Upper lobe of left lung (tissue), 6 donors: ENCODE measurements around the gene TRAK2. TPM values are rescaled to one million over a fixed set of nuclear protein-coding genes. Genes with fewer than 3 reads are reported as not detected.

Experiments
- ATAC-seq, 2 donors: fragments of 200-7000 bp; cut with Tn5 transposase; one replicate each; pipeline ENCODE4 v1.9.1; 2022; ENCODE audit warnings: mild to moderate bottlenecking in 2 of 2, moderate library complexity in 2 of 2; ENCODE audit not compliant: low FRiP score in 2 of 2
- DNase-seq, 2 donors: peaks; one replicate each; pipeline ENCODE4 v3.0.0-alpha.2; 2019 to 2020
- H3K27ac ChIP-seq, 4 donors: fragments of 200-600 bp; sonication (generic); one replicate each; pipeline ENCODE4 v1.5.1; 2016 to 2019
- H3K27me3 ChIP-seq, 4 donors: fragments of 200-600 bp; sonication (generic); one replicate each; pipeline ENCODE4 v1.5.1; 2017 to 2019
- H3K36me3 ChIP-seq, 4 donors: fragments of 200-600 bp; sonication (generic); one replicate each; pipeline ENCODE4 v1.5.1; 2016 to 2019
- H3K4me1 ChIP-seq, 4 donors: fragments of 200-600 bp; sonication (generic); one replicate each; pipeline ENCODE4 v1.5.1; 2018 to 2019
- H3K4me3 ChIP-seq, 4 donors: fragments of 200-600 bp; sonication (generic); one replicate each; pipeline ENCODE4 v1.5.1; 2017 to 2019; ENCODE audit warnings: mild to moderate bottlenecking in 2 of 4, moderate library complexity in 1 of 4
- H3K9me3 ChIP-seq, 4 donors: fragments of 200-600 bp; sonication (generic); one replicate each; pipeline ENCODE4 v1.5.1; 2018 to 2019
- EP300 ChIP-seq, 4 donors: sonication (generic); formaldehyde crosslinking; IDR thresholded peaks; one replicate each; pipeline ENCODE4 v1.5.1; 2017; ENCODE audit warnings: antibody characterized with exemption in 4 of 4, control low read depth in 2 of 4
- POLR2A ChIP-seq, 4 donors: fragments of 450-650 bp; IDR thresholded peaks; one replicate each; pipeline ENCODE4 v1.5.1; 2016 to 2017; ENCODE audit warnings: antibody characterized with exemption in 4 of 4, mild to moderate bottlenecking in 2 of 4
- POLR2AphosphoS5 ChIP-seq, 2 donors: sonication (generic); formaldehyde crosslinking; IDR thresholded peaks; one replicate each; pipeline ENCODE4 v1.5.1; 2017; ENCODE audit warnings: antibody characterized with exemption in 2 of 2
- WGBS, 2 donors: methylation state at CpG; one replicate each; pipeline ENCODE4 v1.1.5; 2017 to 2018; 5-methylcytosine and 5-hydroxymethylcytosine counted together
- total RNA-seq, 6 donors: library from RNA; depleted of rRNA in 4 of 6; stranded (reverse); fragments of >200 nt in 4 of 6; gene quantifications; one replicate each; pipeline versions ENCODE4 v1.1.0 to v1.2.1, GENCODE V29; 2016 to 2021
- TF ChIP-seq, protein P1 (sequence below), 6 experiments: fragments of 450-650 bp in 4 of 6; fragments of 200-600 bp in 2 of 6; sonication (generic) in 2 of 6; IDR thresholded peaks; one replicate each; pipeline ENCODE4 v1.5.1; 2016 to 2019; ENCODE audit warnings: antibody characterized with exemption in 6 of 6
- donor health status: DM: no; HTN: no; CAD: no; lungs with moderate emphysema.
- donor health status: DM: no; HTN: yes; CAD: no; lungs with severe emphysema.

TRAK2 gene
- total RNA-seq, 6 donors from 2014 or later, result 23.5 to 58.7 (median 47.0) TPM

DNA sequence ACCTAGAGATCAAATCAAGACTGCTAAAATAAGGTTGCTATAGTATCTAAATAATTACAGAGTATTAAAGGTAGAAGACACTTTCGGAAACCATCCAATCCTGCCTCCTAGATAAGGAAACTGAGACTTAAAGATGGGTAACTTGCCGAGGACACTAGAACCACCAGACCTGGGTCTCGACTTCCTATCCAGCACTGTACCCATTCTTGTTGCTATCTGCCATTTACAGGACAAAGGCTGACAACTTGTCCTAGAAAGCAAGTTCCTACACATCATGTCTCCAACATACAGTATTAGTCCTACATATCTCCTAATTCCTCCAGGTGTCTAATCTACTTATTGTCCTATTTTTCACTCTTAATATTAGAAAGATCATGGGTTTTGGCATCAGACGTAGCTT, 37.7 kb downstream of the TRAK2 start:
- H3K27me3 ChIP-seq, result no peaks in the 10 kb centered on the region
- no peak for ATAC-seq
- H3K9me3 ChIP-seq, result no peaks in the 10 kb centered on the region
- WGBS, 2 donors, result 44 to 55% methylated on average over 4 of the region's 4 CpGs
- TF ChIP-seq POLR2A (IDR thresholded peaks at IDR 0.05) (no peak), POLR2AphosphoS5 (IDR thresholded peaks at IDR 0.05) (no peak), EP300 (IDR thresholded peaks at IDR 0.05) (no peak)
- TF ChIP-seq, protein P1, sequence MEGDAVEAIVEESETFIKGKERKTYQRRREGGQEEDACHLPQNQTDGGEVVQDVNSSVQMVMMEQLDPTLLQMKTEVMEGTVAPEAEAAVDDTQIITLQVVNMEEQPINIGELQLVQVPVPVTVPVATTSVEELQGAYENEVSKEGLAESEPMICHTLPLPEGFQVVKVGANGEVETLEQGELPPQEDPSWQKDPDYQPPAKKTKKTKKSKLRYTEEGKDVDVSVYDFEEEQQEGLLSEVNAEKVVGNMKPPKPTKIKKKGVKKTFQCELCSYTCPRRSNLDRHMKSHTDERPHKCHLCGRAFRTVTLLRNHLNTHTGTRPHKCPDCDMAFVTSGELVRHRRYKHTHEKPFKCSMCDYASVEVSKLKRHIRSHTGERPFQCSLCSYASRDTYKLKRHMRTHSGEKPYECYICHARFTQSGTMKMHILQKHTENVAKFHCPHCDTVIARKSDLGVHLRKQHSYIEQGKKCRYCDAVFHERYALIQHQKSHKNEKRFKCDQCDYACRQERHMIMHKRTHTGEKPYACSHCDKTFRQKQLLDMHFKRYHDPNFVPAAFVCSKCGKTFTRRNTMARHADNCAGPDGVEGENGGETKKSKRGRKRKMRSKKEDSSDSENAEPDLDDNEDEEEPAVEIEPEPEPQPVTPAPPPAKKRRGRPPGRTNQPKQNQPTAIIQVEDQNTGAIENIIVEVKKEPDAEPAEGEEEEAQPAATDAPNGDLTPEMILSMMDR (IDR thresholded peaks at IDR 0.05), result no peak
- H3K27ac ChIP-seq, result peak overlapping the region in 3 of 4 donors; percentile 47 to 64 (median 49)
- peaks cover 19 to 46% (median 32%) of the 10 kb centered on the region in 4 donors for H3K4me1 ChIP-seq
- no peaks in the 10 kb centered on the region for H3K36me3 ChIP-seq
- no peak for DNase-seq
- H3K4me3 ChIP-seq, result no peak overlapping the region

DNA sequence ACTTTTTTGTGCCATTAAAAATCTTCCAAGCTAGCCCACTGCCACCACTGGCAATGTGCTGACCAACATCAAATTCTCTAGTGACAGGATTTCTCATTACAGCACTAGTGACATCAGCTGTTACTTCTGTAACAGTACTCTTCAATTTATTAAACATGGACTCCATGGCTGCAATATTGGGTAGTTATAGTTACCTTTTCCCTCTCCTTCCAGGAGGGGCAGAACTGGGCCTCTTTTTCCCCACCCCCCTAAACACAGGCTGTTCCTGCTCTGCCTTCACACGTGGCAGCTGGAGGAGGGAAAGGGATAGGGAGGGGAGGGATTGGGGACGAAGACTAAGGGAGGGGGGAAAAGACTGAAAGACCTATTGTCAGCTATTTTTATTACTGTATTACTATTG, 38.1 kb downstream of the TRAK2 start:
- Histone ChIP-seq H3K4me3 (no peak overlapping the region), H3K27ac (peak overlapping the region in 3 of 4 donors; percentile 47 to 64 (median 49)), H3K9me3 (no peaks in the 10 kb centered on the region), H3K36me3 (no peaks in the 10 kb centered on the region), H3K4me1 (peaks cover 19 to 46% (median 32%) of the 10 kb centered on the region in 4 donors), H3K27me3 (no peaks in the 10 kb centered on the region)
- TF ChIP-seq EP300 (IDR thresholded peaks at IDR 0.05), result no peak
- no peak for TF ChIP-seq POLR2AphosphoS5 (IDR thresholded peaks at IDR 0.05)
- no peak for TF ChIP-seq POLR2A (IDR thresholded peaks at IDR 0.05)
- TF ChIP-seq, protein P1 (IDR thresholded peaks at IDR 0.05), result no peak
- no peak for ATAC-seq
- WGBS, 2 donors, result 19 to 43% methylated on average over 2 of the region's 2 CpGs
- no peak for DNase-seq

DNA sequence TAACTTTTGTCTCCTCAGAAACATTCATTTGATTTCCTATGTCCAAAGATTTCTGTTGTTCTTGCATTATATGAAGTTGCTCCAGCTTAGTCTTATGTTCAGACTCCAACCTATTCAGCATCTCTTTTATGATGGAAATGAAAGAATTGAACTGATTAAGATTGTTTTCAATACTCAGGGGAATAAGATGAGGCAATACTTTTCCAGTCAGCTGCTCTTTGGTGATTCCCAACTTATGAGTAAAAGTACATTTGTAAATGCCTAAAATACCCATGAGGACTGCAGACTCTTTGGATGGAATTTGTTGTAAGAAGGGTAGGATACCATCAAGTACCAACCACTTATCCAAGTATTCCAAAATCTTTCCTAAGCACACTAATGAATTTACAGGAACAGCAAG, 39.8 kb downstream of the TRAK2 start:
- Histone ChIP-seq H3K4me3 (no peak overlapping the region), H3K4me1 (peaks cover 28 to 55% (median 39%) of the 10 kb centered on the region in 4 donors), H3K9me3 (no peaks in the 10 kb centered on the region), H3K36me3 (no peaks in the 10 kb centered on the region), H3K27me3 (no peaks in the 10 kb centered on the region), H3K27ac (no peak overlapping the region)
- no peak for DNase-seq
- ATAC-seq, result no peak
- no peak for TF ChIP-seq EP300 (IDR thresholded peaks at IDR 0.05)
- no peak for TF ChIP-seq POLR2A (IDR thresholded peaks at IDR 0.05)
- TF ChIP-seq, protein P1 (IDR thresholded peaks at IDR 0.05), result no peak

DNA sequence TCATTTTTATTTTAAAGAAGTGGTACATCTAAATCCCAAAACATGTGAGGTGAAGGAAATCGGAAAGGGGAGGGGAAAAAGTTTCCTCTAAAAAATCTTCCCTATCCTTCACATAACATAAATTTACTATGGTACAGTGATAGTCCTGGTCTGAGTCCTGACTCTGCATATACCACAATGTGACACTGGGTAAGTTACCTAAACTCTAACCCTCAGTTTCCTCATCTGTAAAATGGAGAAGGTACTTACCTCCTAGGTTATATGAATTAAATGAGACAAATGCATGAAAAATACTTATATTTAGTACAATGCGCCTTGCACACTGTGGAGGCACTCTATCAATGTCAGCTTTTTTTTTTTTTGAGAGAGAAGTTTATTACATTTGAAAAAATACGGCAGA, 42.3 kb downstream of the TRAK2 start:
- no peaks in the 10 kb centered on the region for H3K27me3 ChIP-seq
- 88 to 93% methylated on average over 3 of the region's 3 CpGs for whole genome bisulfite sequencing, 2 donors
- ATAC-seq, result no peak
- TF ChIP-seq EP300 (IDR thresholded peaks at IDR 0.05) (no peak), POLR2AphosphoS5 (IDR thresholded peaks at IDR 0.05) (no peak), POLR2A (IDR thresholded peaks at IDR 0.05) (no peak)
- TF ChIP-seq, protein P1 (IDR thresholded peaks at IDR 0.05), result no peak
- H3K4me1 ChIP-seq, result peaks cover 27 to 60% (median 45%) of the 10 kb centered on the region in 4 donors
- H3K4me3 ChIP-seq, result no peak overlapping the region
- no peak for DNase-seq
- no peaks in the 10 kb centered on the region for H3K36me3 ChIP-seq
- no peak overlapping the region for H3K27ac ChIP-seq
- no peaks in the 10 kb centered on the region for H3K9me3 ChIP-seq

DNA sequence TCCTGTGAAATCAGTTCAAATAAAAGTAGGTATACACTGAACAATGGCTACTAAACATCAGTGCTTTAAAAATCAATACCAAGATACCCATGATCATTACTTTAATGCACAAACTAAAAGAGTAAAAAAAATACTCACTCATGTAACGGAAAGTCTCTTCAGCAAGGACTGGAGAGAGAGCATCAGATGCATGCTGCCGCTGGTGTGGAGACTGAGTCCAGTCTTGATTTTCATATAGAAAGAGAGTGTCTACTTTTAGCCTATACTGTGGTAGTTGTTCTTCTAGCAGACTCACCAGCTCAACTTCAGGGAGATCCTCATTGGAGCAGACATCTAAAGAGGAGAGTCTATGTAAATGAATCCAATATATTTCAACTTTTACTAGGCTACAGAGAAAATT, 44.0 kb downstream of the TRAK2 start:
- Histone ChIP-seq H3K4me3 (no peak overlapping the region), H3K4me1 (peaks cover 28 to 66% (median 39%) of the 10 kb centered on the region in 4 donors), H3K9me3 (no peaks in the 10 kb centered on the region), H3K36me3 (no peaks in the 10 kb centered on the region), H3K27me3 (no peaks in the 10 kb centered on the region), H3K27ac (peak overlapping the region in 1 of 4 donors; percentile 77)
- DNase-seq, result no peak
- 77 to 94% methylated on average over 2 of the region's 2 CpGs for WGBS, 2 donors
- ATAC-seq, result no peak
- TF ChIP-seq POLR2AphosphoS5 (IDR thresholded peaks at IDR 0.05), result no peak
- no peak for TF ChIP-seq EP300 (IDR thresholded peaks at IDR 0.05)
- TF ChIP-seq POLR2A (IDR thresholded peaks at IDR 0.05), result no peak
- TF ChIP-seq, protein P1 (IDR thresholded peaks at IDR 0.05), result no peak
